RPMI8226 (cell line): ENCODE data around the gene CRHR1.
"Not testable (repeated sequence)": the region's sequence is repeated elsewhere in the genome, so short reads cannot be mapped to it uniquely, and the experiment has no call there.

Experiments
- DNase-seq: peaks from one replicate; pipeline ENCODE4 v3.0.0-alpha.2; 2015

The CRHR1 gene

DNA sequence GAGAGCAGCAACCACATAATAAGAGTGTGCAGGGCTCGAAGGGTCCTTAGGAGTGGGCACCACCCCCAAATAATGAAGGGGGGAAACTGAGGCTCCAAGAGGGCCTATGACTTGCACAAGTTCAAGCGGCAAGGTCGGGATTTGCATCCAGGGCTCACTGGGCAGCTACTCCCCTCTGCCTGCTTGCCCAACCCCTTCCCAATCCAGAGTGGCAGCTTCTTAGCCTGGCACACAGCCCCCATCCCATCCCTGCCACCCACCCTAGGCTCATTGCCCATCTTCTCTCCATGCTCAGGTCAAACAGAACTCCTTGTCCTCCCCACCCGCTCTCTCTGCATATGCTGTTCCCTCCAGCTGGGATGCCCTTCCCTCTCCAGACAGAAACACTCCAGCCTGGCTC is 63.0 kb downstream of the CRHR1 start:
- DNase-seq = no peak

DNA sequence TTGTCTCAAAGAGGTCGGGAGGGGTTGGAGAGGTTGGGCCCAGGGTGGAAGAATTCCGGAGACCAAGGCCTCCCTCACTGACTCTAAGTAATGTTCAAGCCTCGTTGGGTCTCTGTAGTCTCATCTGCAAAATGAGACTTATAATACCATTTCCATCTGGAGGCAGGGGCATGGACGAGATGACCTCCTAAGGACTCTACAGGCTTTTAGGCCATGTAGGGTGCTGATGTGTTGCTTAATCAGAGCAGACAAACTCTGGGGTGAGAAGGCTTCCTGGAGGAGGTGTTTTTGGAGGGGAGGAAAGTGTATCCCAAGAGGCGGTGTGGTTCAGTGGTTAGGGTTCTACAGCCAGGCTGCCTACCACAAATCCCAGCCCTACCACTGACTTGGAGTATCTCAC is 63.6 kb downstream of the CRHR1 start:
- no peak for DNase-seq

DNA sequence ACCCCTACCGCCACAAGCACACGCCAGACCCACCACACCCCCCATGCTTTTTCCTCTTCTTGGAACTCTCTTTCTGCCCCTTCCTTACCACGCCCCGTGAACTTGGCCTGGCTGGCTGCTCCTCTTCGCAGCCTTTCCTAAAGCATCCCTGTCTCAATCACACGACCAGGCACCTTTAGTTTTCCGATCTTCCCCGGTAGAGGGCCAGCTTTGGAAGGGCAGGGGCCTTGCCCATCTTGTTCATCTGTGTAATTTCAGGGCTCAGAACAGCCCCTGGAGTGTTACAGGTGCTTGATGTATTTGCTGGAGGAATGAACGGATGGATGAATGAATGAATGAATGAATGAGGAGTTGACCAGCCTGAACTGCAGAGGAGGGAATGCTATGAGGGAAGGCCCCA is 64.3 kb downstream of the CRHR1 start:
- DNase-seq = no peak

DNA sequence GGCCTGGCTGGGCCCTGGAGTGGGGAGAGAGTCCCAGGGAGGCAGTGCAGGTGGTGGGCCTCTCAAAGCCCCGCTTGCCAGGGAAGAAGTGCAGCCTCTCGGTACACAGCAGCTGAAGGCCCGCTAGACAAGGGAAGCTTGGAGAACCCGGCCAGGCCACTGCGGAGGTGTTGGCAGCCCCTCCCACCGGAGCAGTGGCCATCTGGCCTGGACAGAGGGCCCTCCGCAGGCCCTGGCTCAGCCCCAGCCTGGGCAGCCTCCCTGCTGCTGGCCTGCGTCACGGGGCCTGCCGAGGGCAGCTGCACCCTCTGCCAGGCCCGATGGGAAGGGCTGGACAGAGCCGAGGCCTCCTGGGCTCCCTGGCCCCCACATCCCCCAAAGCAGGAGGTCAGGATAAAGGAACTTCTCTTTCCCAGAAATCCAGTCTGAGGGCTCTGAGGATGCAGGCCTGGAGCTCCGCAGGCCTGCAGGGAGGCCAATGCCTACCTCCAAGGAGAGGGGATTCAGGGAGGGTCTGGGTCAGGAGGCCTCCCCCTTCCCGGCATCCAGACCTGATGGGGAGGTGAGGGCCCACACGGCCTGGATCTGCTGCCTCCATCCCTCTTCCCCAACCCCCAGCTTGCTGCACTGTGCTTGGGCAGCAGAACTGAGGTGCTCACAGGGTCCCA is 64.9 kb downstream of the CRHR1 start:
- DNase-seq = no peak

DNA sequence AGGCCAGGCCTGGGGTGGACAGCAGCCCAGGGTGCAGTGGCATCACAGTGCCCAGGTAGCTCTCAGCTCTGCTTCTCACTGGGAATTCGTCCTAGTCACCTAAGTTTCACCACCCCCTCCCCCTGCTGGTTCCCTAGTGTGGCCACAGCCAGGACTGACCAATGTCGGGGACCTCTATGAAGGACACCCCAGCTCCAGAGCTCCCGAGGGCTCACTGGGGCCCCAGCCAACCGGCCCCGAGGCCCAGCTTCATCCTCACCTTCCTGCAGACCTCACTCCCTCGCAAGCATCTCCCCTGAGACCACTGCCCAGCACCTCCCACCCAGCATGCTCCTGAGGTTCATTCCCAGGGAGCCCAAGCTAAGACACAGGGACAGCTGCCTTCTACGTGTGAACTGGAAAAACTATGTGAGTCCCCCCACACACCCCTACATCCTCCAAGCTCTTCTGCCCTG is 65.4 kb downstream of the CRHR1 start:
- DNase-seq = no peak

DNA sequence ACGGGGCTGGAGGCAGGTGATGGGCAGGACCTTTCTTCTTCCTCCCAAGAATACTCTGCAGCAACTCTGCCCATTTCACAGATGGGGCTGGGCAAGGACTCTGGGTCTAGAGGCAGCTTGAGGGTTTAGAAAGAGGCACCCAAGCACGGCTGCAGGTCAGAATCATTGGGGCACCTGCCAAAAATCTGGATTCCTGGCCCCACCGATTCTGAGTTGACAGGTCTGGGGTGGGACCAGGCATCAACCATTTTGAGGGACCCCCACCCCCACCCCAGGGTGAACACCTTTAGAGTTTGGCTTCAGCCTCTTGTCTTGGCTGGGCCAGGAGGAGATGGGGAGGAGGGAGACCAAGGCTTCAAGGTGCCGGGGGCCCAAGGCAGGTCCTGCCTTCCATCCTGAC is 65.9 kb downstream of the CRHR1 start:
- no peak for DNase-seq

DNA sequence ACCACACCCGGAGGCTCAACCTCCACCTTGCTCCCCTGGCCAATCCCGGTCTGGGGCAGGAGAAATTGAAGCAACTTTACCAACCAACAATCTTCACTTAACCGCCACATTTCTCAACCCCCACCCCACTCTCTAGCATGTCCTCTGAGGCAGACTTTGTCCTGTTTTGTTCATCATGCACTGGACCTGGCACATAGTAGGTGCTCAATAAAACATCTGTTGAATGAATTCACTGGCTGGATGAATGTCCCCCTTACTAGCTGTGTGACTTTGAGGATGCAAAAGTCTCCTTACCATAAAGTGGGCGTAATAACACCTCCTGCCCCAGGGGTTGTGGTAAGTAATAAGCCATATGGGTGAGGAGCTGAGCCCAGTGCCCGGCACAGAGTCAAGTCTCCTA is 66.3 kb downstream of the CRHR1 start:
- no peak for DNase-seq

DNA sequence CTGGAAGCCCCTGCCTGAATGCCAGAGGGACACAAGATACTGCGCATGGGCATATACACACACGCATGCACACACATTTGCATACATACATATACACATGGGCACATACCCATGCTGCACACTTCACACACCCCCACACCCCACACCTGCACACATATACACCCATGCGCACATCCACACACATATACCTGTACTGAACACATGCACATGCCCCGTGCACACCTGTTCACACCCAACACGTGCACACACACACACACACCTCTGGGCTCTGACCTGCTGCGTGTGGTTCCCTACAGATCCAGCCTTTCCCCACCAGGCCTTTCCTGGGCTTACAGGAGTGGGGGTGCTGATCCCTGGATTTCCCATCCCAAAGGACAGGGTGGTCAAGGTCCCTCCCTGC is 66.9 kb downstream of the CRHR1 start:
- no peak for DNase-seq

DNA sequence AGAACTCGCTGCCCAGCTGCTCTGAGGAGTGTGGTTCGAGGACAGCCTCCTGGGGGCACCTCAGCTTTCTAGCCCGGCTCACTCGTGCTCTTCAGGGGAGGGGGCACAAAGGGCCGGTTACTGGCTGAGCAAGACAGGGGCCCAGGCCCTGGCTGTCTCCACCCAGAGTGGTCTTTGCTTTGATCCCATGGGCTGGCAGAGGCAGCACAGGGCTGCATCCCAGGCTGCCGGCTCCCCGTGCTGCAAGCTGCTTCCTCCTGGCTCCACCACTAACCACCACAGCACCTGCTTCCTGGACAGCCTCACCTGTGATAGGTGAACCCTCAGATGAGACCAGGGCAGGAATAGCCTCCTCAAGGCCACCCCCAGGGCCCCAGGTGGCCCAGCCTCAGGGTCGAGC is 67.3 kb downstream of the CRHR1 start:
- peak; percentile 28 for DNase-seq

DNA sequence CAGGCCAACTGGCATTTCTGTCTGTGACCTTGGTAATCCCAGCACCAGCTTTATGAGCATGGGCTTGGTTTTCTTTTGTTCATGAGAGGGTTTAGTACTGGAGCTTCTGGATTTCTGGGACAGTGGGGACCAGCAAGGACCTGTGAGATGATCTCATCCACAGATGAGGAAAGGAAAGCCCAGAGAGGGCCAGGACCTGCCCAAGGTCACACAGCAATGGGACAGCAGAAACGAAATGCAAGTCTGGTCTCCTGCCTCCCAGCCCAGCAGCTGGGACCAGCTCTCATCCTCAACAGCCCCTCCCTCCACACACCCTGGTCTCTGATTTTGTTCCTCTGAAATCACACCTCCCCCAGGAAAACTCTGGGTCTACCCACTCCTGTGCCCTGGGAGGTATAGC is 67.8 kb downstream of the CRHR1 start:
- DNase-seq = no peak

DNA sequence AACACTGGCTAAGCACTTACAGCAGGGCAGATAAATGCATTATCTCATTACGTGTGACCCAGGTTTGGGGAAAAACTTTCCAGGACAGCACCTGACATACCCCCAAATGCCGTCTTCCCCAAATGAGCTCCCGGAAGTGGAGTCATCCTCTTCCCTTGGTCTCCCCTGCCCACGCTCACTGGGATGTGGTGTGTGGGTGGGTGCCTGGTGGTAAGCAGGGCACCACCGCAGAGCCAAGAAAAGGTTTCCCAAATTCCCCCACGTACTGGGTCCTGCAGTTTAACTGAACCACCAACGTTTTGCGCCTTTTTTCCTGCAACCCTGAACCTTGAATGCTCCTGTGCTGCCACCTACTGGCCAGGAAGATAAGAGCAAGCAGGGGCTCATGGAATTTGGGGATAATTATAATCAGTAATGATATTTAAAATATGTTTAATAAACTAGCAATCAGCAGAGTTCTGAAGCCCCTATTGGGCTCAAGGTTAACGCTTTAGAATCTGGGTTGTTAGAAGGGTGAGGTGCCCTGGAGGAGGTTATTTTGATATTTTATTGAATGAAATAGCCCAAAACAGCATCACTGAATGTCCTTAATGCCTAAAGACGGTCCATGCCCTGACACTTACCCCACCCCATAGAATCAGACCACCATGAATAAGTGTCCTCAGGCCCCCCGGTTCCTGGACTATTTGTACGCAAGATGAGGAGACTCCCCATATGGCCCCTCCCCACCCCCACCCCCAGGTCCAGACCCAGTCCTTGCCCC is 68.6 kb downstream of the CRHR1 start:
- DNase-seq = peak; percentile 71

DNA sequence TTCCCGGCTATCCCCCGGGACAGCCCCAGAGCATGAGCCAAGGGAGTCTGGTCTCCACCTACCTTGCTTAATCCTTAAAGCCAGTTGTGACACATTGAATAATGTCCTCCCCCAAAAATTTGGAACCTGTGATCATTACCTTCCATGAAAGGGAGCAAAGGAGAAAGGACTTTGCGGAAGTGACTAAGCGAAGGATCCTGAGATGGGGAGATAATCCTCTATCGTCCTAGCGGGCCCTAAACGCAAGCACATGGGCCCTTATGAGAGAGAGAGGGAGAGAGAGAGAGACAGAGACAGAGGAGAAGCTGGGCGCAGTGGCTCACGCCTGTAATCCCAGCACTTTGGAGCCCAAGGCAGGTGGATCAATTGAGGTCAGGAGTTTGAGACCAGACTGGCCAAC is 70.1 kb downstream of the CRHR1 start:
- no peak for DNase-seq

DNA sequence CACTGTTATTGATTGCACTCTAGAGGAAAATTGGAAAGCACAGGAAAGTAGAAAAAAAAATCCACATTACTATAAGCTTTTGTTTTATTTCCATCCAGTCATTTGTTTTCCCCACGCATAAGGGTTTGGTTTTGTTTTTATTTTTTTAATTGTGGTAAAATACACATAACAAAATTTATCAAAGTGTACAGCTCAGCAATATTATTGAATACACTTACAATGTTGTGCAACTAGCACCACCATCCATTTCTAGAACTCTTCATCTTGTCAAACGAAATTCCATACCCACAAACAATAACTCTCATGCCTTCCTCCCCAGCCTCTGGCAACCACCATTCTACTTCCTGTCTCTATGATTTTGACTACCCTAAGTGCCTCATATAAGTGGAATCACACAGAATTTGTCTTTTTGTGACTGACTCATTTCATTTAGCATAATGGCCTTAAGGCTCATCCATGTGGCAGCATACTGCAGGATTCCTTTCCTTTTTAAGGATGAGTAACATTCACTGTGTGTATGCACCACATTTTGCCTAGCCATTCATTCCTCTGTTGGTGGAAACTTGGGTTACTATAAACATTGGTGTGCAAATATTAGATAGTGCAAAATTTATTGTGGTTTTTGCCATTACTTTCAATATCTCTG is 71.7 kb downstream of the CRHR1 start:
- DNase-seq = no peak

DNA sequence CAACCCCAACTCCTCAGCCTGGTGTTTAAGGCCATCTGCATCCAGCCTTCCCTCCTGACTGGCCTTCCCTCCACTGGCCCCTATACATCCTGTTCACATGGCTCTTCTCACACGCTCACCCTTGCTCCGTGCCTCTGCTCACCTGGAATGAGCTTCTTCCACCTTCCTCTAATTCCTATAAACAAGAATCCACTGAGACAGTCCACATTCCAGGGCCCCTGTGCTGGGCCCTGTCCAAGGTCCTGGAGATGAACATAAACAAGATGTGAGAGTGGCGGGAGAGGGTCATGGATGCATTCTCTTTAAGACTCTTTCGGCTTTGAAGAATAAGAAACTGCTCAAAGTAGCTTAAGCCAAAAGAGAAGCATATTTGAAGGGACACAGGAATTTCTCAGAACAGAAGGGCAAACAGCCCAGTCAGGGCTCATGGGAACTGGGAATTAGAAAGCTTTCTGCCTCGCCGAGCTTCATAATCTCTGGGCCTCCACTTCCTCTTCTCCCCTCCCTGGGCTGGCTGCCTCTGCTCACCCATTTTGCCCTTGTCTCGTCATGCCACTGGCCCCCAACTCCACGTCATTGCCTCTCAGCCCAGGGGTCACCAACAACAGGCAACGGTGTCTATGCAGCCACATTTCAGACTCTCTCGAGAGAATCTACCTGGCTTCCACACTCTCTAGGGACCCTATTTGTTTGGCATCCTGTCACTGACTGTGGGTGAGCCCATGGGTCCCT is 74.0 kb downstream of the CRHR1 start:
- DNase-seq = peak; percentile 36

DNA sequence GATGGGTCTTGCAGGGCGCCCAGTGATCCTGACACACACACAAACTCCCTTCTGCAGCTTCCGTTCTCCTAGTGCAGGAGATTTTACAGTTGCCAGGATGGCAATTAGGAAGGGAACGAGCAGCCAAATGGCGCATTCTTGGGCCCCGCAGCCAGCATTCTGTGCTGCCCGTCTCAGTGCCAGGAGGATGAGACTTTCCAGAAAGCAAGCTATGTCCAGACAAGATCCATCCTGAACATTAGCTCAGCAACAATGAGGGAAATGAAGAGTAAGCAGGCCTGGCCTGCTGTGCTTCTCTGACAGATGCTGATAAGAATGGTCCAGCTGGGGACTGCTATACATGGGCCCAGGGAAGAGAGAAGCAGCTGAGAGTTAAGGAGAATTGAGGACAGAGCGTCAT is 77.0 kb downstream of the CRHR1 start:
- no peak for DNase-seq

DNA sequence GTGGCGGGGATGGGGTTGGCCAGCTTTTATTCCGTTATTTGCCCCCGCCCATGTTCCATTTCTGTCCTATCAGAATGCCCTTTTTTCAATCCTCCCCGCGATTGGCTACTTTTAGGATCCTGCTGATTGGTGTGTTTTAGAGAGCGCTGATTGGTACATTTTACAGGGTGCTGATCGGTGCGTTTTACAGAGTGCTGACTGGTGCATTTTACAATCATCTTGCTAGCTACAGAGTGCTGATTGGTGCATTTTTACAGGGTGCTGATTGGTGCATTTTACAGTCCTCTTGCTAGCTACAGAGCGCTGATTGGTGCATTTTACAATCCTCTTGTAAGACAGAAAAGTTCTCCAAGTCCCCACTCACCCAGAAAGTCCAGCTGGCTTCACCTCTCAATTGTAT is 78.0 kb downstream of the CRHR1 start:
- not testable (repeated sequence) for DNase-seq

DNA sequence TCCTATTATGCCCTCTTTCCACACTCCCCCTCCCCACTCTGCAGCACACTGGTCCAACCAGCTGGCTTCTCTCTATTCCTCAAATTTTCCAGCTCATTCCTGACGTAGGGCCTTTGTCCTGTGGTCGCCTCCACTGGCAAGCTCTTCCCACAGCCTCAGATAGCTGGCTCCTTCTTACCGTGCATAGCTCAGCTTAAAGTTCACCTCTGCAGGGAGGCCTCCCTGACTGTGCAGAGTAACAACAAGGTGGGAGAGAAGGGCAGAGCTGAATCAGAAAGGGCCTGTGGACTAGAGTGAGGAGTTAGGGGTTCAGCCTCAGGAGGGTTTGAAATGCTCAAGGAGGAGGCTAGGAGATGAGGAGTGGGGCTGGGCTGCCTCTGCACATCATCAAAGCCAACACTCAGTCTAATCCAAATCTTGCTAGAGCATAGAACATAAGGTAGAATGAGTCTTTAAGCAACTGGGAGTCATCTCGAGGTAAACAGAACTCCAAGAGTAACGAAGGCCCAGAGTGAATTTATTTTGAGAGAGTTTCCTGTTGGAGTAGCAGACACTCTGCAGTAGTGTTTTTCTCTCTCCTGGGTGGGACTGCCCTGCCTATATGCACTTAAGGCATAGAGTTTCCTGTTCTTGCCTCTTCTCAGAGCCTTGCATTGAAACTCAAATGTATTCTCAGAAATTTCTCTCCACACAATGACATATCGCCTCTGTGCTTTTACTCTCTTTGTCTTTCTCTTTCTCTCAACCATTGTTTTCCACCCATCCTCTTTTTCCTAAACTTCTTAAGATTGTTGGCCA is 79.9 kb downstream of the CRHR1 start:
- DNase-seq = no peak

DNA sequence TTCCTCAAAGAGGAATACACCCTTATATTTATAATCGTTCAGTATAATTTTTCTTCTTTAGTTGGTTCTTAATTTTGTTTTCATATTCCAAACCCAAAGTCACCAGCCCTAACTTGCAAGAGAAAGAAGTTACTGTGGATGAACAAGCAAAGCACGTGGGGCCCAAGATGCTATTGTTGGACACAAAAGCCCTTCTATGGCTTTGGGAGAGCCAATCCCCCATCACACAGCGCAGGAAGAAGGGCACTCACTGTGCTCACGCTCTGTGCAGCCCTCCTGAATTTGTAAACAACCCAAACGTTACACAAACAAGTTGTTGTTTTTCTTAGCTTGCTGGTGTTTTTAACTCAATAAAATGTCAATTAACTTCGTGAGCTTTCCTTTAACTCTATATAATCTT is 83.1 kb downstream of the CRHR1 start:
- DNase-seq = no peak

DNA sequence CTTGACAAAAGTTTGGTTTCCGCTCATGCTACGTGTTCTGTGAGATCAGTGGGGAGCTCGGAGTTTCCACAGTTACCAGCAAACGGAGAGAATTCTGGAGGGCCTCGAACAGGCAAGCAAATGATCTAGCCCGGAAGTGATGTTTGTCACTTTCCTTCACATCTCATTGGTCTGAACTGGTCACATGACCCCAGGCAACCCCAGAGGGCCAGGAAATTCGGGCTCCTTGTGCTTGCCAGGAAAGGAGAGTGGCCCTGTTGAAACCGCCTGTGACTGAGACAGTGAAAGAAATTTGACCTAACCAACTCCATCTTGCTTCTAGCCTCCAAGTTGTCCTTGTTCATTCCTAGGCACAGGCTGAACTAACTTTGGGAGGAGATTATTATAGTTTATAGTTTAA is 83.6 kb downstream of the CRHR1 start:
- no peak for DNase-seq

DNA sequence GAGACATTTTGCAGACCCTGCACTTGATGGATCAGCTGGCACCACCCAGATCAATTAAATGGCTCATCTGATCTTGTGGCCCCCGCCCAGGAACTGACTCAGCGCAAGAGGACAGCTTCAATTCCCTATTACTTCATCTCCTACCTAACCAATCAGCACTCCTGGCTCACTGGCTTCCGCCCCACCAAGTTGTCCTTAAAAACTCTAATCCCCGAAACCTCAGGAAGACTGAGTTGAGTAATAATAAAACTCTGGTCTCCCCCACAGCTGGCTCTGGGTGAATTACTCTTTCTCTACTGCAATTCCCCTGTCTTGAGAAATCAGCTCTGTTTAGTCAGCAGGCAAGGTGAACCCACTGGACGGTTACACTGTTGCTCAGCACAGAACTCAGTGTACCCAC is 84.2 kb downstream of the CRHR1 start:
- no peak for DNase-seq

DNA sequence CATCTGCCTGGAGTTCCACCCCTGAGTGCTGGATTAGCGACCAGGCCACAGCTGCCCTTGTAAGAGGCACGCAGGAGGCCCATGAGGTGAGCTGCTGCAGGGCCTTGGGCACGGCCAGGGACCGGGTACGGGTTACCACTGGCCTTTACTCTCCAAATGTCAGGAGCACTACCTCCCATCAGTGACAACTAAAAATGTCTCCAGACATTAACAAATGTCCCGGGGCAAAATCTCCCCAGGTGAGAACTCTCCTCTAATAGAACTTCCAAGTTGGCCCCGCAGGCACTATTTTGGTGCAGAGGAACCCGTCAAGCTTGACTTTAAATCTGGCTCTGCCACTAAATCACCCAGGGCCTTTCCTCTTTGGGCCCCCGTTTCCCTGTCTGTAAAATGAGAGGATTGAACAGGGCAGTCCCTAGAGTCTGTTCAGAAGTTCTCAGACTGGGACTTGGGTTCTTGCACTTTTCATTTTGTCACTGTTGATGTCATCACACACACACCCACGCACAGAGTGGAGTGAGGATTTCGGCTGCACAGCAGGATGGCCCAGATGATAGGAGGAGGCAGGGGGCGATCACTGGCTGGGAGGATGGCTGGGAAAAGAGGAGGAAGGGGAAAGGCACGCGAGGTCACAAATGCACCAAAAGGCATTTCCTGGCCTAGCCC is 85.7 kb downstream of the CRHR1 start:
- DNase-seq = no peak

DNA sequence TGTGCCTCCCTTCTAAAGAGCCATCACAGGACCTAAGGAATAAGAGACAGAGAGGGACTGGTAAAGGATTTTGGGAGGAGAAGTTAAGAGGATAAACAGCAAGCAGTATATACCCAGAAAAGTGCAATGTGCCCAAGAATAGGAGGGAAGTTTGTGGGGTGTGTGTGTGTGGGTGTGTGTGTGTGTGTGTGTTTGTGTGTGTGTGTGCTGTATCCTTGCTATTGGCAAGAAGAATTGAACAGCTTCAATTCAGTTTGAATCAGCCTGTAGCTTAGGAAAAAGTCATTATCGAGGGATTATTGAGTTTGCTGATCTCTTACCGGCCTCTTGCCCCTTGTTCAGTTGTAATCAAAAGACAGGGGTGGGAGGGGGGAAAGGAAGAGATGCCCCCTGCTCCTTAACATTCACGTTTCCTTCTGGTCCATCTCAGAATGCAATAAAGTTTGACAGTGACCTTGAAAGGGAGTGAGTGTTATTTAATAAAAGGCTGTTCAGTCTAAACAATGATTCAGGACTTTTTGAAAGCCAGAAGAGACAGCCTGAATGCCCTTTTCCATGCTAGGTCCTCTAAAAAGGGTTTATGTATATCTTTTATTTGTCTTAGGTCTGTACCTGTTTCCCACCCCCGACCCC is 86.3 kb downstream of the CRHR1 start:
- no peak for DNase-seq
